Fibroblast of the conjunctiva (primary cell): ENCODE data around the gene SLC17A2.

Source experiments
- DNase-seq: peaks from one replicate; pipeline ENCODE4 v3.0.0-alpha.2; 2010; ENCODE audit warnings: low read depth

The SLC17A2 gene

GRCh38 chr6:25930532-25931410, at the start of gene SLC17A2:
Gene SLC17A2 (minus strand): TSS chr6:25930691. CDS start chr6:25925796, 4,895 bp downstream.
- no peak for DNase-seq

DNA sequence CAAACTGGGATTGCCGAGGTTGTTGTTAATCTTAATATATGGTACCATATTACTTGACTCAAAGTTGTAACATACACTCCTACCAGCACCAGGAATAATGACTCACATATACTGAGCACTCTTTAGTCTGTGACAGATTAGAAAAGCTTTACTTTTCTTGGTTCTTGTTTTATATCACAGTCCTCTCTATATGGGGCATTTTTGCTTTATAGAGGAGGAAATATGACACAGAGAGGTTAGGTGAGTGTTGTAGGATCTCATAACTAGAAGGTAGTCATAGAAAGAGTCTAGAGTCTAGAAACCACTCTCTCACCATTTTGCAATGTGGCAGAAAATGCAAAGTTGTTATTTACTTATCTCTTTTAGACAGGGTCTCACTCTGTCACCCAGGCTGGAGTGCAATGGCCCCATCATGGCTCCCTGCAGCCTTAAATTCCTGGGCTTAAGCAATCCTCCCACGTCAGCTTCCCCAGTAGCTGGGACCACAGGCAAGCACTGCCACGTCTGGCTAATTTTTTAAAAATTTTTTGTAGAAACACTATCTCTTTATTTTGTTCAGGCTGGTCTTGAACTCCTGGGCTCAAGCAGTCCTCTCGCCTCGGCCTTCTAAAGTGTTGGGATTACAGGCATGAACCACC, 45.6 kb upstream of the SLC17A2 start:
- no peak for DNase-seq

DNA sequence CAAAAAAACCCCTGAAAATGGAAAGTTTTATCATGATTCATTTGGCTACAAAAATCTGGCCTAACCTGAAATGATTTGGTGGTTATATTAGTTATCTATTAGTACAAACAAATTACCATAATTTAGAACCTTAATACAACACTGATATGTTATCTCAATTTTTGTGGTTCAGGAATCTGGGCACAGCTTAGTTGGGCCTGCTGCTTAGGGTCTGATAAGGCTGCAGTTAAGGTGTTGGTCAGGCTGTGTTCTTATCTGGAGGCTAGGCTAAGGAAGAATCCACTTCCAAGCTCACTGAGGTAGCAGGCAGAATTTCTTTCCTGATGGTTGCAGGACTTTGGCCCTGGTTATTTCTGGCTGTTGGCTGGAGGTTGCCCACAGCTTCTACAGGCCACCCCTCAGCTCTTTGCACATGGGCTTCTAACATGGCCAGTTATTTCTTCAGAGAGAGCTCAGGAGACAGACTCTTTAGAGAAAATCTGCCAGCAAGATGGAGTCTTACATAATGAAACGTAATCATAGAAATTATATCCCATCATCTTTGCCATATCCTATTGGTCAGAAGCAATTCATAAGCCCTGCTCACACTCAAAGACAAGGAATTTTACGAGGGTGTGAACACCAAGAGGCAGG, 43.5 kb upstream of the SLC17A2 start:
- no peak for DNase-seq

GRCh38 chr6:25972902-25973301, 42.4 kb upstream of the SLC17A2 start:
- no peak for DNase-seq

DNA sequence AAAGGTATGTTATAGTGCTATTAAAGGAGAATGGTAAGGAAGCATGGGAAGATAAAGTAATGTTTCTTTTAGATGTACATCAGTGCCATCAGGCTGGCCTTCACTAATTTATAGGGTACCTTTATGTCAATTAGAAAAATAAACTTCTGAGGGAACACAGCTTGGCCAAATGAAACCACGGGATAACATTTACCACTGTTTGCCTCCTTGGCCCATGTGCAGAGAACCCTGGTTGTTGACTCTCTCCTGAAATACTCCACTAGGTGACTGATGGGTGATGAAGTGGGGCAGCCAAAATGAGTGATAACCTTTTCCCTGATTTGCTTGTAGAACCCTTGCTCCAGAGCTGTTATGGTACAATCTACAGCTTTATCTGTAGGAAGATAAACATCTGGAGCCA, 41.6 kb upstream of the SLC17A2 start:
- no peak for DNase-seq

DNA sequence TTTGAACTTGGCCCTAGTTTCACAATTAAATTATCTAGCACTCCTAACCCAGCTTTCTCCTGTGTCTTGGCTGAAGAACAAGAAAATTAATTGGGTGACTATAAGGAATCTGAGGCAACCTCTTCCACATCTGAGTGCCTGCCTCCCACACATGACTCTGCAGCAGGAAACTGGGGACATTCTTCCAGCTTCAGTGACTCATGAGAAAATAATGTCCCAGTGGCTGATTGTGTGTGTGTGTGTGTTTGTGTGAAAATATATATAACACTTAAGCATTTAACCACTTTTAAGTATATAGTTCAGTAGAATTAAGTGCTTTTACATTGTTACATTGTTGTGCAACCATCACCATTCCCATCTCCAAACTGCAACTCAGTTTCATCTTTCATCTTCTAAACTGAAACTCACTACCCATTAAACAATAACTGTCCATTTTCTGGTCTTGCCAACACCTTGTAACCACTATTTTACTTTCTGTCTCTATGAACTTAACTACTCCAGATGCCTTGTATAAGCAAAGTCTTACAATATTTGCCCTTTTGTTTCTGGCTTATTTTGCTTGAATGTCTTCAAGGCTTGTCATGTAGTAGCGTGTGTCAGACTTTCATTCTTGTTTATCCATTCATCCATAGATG, 40.8 kb upstream of the SLC17A2 start:
- DNase-seq, result peak; percentile 83

- peak; percentile 43 for DNase-seq
These were observed 38.3 kb upstream of the SLC17A2 start for GRCh38 chr6:25968769-25969168.

DNA sequence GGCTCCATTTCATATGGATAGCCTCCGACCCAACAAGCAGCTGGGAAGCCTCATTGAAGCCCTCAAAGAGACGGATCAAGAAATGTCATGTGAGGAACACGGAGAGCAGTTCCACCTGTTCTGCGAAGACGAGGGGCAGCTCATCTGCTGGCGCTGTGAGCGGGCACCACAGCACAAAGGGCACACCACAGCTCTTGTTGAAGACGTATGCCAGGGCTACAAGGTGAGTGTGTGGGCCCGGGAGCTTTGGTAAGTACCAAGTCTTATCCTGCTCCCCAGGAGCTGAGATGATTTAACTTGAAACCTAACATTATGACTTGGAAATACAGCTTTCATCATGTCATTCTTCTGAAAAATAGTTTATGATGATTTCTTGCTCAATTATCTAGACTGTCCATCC, 36.2 kb upstream of the SLC17A2 start:
- no peak for DNase-seq

DNA sequence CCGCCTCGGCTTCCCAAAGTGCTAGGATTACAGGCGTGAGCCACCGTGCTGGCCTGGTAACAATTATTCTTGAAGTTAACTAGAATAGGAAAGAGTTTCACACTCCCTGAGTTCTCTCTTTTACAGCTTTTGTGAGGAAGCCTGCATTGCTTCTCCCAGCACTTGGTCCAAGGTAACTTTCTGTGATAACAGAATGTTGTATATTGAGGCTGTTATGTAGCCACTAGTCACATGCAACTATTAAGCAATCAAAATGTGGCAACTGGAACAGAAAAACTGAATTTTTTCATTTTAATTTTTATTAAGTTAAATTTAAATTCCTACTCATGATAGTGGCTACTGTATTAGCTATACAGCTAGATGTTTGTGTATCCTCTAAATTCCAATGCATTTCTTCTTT, 34.6 kb upstream of the SLC17A2 start:
- no peak for DNase-seq

DNA sequence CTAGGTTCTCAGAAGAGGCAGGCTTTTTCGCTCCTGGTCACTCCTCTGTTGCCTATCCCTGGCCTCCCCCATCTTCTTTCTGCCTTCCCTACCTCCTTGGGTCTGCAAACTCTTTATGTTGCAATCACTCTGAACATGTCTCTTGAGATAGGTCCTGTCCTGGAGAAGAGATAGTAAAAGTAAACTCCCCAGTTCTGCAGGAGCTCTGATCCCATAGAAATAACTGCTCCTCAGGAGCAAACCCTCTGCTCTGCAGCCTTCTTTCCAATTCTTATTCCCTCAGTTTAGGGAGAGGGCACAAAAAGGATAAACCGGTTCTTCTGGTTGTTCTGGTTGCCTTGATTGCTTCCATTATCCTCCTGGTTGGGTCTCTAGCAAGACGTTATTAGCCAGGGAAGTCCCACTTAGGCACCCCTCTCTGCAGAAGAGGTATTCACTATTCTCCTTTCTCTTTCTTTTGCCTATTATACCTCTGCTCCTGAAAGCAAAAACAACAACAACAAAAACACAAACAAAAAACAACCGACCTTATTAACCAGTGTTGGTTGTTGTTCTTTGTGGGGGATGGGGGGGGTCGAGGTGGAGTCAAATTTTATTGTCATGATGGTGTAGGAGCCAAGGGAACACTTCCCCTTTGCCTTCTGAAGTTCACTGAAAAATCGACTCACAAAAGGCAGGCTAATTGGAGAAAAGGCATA, 33.1 kb upstream of the SLC17A2 start:
- peak; percentile 9 for DNase-seq

- peak; percentile 82 for DNase-seq
These were observed 31.9 kb upstream of the SLC17A2 start, which contains the start of gene TRIM38 for GRCh38 chr6:25962149-25963127. Gene TRIM38 (plus strand): TSS chr6:25962802. CDS start chr6:25966523, 3,721 bp downstream.

GRCh38 chr6:25961619-25962148, 31.2 kb upstream of the SLC17A2 start:
- DNase-seq, result no peak

GRCh38 chr6:25960734-25961133, 30.2 kb upstream of the SLC17A2 start:
- no peak for DNase-seq

GRCh38 chr6:25959890-25960536, 29.5 kb upstream of the SLC17A2 start:
- DNase-seq, result no peak

DNA sequence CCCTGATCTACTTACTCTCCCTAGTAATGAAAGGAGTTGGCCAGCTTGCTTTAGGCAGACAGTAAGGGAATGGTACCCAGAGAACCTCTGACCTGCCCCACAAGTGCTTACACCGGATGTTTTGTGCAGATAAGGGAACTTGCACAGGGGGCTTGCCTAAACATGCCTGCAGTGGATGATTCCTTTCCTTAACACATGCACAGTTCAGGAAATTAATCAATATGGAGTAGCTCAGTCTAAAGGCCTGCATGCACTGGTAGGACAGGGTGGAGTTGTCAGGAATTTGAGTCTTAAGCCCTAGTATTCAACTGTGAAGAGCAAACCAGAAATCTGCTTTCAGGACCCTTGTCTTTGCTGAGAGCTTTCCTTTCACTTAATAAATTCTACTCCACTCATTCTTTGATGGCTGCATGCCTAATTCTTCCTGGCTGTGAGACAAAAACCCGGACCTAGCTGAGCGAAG, 28.2 kb upstream of the SLC17A2 start:
- DNase-seq, result no peak

- no peak for DNase-seq
These were observed 25.7 kb upstream of the SLC17A2 start for GRCh38 chr6:25956226-25956625.

- no peak for DNase-seq
These were observed 24.3 kb upstream of the SLC17A2 start for GRCh38 chr6:25954756-25955155.

GRCh38 chr6:25953733-25954132, 23.2 kb upstream of the SLC17A2 start:
- DNase-seq, result no peak

DNA sequence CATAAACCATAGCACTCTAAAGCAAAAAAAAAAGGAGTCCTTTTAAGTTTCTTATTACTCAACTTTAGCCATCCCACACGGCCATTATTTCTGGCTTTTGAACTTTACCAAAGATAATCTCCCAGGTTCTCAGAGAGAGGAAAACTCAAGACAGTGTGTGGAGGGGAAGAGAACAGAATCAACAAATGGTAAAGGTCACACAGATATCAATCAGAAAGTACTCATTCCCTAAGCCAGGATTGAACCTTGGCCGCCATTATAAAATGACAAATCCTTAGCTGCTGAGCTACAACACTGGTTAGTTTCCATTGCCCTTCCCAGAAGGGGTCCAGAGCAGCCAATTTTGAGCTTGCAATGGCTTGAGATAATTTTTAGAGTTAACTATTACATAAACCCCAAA, 22.0 kb upstream of the SLC17A2 start:
- no peak for DNase-seq
